Stimulated activated CD8-positive, alpha-beta memory T cell treated with anti-CD3 and anti-CD28 coated beads, Interleukin-12 subunit alpha, Interleukin-12 subunit beta, amount 100 ng/mL, for 4 hours (primary cell): Measurements from ENCODE around the gene TIAM2.
"Not testable (repeated sequence)": the region's sequence is repeated elsewhere in the genome, so short reads cannot be mapped to it uniquely, and the experiment has no call there.

Experiments
- DNase-seq: peaks from one replicate; pipeline ENCODE4 v3.0.0-alpha.2; 2020; ENCODE audit warnings: low read depth

TIAM2 gene

DNA sequence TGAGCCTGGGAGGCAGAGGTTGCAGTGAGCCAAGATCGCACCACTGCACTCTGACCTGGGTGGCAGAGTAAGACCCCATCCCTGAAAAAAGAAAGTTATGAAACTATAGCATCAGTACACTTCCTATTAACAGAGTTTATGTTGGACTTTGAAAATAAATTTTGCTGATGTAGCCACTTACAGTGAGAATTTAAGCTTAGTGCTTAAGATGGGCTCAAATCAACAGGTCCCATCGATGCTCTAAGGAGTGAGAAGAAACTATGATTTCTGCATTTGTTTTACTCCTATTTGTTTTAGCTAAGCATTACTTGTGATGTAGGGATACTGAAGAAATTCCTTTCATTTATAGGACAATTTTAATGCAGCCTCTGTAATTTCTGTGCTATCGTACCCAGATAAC is 175.4 kb downstream of the TIAM2 start:
- DNase-seq, result no peak

DNA sequence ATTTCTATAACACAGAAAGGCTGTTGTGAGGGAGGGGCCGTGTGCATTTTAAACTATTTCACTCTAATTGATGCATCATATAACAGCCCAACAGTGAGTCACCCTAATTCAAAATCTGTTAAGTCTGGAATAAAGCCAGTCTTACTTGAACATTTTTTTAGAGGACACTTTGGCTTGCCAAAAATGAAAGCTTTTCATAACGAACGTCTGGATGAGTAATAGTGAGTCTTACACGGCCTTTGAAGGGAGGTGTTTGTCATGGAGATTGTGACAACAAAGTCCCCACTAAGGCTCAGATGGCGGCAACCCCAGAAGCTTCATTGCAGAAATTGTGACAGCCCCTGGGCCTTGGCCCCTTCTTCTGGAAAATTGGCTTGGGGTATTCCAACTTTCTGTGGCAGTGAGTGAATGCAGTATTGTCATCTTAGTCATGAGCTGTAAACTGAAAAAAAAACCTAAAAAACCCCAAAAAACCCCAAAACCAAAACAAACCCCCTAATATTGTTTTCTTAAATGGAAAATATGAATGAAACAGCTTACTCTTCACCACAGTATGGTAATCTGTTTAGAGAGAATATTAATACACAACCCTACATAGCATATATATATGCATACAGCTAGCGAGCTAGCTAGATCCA is 176.1 kb downstream of the TIAM2 start:
- peak; percentile 52 for DNase-seq

DNA sequence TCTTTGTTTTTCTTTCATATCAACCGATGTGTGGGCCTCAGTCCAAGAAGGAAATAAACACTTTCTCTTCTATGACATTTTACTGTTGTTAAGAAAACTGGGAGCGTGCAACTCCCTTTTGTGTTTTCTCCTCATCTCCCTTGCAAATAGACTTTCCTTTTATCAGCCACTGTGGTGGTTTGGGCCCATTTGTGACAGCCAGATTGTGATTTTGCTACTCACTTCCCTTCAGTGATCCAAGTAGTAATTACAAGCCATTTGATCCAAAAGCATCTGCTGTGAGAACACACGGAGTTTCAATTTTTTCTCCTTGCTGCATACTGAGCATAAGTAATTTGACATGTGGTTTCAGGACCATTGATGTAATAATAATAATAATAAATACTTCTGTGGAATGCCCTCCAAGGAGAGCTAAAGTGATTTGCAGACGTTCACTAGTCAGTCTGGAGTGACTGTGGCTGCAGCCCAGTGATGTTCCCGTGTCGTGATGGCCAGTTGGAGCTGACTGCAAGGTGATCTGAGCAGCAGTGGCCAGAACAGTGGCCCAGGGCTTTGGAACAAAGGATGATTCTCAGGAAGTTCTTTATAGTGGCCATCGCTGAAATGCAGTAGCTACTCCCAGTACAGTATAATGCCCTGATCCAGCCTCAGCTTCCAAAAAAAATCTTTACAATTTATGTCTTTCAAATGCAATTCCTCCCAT is 176.8 kb downstream of the TIAM2 start:
- no peak for DNase-seq

DNA sequence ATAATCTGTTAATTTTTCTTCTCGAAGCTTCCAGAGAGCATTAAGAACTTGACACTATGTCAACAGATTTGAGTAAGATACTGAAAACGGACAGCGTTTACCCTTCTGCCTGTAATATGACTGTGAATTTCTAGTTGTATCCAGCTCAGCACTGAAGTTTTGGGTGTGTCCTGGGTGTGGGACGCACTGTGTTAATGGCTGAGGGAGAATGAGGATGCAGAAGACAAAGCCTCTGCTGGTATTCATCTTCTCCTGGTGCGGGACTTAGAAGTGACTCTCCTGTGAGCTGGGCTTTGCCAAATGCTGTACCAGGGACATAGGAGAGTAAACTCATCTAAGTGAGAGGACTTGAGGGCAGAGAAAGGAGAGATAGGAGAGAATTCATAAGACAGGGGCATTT is 178.4 kb downstream of the TIAM2 start:
- no peak for DNase-seq

DNA sequence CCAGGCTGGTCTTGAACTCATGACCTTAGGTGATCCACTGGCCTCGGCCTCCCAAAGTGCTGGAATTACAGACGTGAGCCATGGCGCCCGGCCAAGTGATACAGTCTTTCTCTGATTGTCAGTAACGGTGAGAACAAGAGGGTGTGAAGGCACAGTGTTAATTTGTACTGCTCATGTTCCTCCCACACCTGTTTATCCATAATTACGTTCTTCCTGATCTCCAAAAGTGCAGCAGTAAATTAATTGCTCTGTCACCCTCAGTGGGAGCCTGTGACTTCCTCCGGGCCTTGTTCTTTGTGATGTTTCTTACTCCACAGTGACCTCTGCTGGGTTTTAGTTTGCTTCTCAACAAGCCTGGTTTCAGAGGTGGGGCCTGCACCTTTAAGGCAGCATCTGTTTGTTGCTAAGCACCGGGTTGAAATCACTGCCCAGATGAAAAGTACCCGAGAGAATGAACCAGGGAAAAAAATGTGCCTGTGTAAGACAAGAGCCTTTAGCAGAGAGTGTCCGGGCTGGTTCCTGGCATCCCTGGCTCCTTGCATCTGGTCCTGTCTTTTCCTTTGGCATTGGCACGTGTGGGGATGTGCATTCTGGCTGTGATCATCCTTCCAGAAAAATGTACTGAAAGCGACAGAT is 179.6 kb downstream of the TIAM2 start:
- DNase-seq, result no peak

DNA sequence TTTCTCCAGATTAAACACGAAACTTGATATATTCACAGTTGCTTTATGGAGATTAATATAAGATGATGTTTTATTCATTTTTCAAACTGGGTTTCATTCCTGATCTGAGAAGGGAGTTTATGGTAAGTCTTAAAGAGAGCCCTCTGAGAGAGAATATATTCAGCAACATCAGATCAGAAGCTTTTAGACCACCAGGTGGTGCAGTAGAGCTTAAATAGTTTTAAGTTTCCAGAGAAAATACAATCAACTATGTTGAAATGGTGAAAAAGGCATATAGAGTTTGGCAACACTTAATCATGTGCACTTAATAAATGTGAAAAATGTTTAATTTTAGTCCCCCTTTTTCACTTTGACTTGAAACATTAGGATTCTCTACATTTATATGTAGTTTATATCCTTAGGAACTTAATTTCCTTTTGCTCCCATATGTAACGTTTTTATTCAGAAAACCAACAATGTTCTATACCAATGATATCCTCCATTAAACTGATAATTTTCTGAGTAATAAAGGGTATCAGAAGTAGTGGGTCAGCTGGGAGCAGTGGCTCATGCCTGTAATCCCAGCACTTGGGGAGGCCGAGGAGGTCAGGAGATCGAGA is 182.3 kb downstream of the TIAM2 start:
- no peak for DNase-seq

DNA sequence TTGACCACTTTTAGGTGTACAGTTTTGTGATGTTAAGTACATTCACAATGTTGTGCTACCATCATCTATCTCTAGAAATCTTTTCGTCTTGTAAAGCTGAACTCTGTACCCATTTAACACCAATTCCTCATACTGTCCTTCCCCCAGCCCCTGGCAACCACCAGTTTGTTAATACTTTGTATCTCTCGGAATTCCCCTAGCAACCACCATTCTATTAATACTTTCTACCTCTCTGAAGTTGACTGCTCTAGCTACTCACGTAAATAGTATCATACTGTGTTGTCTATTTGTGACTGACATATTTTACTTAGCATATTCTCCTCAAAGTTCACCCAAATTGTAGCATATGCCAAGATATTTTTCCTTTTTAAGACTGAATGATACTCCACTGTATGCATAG is 186.4 kb downstream of the TIAM2 start:
- DNase-seq, result no peak

DNA sequence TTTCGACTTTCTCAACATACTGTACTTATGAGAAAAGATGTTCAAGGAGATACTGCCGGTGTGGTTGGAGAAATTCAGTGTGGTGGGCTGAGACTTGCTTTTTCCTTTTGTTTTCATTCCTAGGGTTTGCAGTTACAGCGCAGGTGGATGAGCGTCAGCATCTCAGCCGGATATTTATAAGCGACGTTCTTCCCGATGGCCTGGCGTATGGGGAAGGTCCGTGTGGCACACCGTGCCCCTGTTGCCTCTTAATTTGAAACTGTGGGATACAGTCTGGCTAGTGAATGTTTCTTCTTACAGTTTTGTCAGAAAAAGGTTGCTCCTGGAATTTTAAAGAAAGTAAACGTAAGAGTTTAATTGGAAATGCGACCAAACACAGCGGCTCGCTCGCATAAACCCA is 187.0 kb downstream of the TIAM2 start:
- no peak for DNase-seq

DNA sequence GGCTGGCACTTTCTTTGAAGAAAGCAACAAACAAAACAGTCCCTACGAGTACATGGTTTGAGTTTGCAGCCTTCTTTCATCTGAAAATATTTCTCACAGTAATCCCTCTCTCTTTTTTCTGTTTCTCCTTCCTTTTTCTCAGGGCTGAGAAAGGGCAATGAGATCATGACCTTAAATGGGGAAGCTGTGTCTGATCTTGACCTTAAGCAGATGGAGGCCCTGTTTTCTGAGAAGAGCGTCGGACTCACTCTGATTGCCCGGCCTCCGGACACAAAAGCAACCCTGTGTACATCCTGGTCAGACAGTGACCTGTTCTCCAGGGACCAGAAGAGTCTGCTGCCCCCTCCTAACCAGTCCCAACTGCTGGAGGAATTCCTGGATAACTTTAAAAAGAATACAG is 188.0 kb downstream of the TIAM2 start:
- no peak for DNase-seq

DNA sequence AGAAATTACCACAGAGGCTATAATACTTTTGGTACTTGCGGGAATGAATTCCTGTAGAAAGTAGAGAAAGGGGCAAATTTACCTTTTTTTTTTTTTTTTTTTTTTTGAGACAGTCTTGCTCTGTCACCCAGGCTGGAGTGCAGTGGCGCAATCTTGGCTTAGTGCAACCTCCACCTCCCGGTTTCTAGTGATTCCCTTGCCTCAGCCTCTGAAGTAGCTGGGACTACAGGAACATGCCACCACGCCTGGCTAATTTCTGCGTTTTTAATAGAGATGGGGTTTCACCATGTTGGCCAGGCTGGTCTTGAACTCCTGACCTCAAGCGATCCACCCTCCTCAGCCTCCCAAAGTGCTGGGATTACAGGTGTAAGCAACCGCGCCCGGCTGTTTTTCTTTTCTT is 189.9 kb downstream of the TIAM2 start:
- not testable (repeated sequence) for DNase-seq

DNA sequence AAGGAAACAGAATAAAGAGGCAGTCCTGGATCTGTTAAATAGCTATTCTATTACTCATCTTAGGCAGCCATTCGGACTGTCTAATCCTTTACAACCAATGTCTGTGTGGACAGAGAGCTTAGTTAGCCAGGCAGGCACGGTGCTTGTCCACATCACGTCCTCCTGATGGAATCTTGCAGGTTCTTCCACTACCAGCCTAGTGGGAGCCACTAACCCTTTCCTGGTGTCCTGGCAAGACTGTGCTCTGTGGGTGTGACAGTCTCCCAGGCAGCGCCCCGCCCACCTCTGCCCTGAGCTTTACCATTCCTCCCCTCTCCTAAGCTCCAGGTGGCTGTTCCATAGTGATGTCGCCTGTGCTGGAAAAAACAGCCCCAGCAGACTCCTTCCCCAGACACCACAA is 190.4 kb downstream of the TIAM2 start:
- no peak for DNase-seq

DNA sequence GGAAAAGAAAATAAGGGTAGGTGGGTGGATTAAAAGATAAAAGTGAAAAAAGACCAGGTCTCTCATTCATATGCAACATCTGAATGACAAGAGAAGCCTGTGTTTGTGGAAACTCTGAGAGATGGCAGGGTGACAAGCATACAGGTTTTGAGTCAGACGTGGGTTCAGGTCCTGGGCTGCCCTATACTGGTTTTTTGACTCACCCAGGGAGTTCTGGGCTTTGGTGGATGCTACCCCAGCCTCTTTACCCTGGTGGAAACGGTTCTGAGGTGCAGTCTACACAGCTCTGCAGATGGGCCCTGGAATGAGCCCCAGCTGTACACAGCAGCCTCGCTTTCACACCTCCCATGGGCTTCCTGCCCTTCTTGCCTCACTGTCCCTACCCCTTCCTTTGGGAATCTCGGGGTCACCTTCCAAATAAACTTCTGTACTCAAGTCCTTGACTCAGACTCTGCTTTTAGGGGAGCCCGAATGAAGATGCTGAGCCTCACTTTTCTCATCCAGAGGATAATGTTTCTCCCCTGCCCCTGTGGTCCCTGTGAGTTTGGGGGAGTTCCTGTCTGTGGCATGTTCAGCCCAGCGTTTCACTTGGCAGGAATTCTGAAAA is 191.0 kb downstream of the TIAM2 start:
- no peak for DNase-seq

DNA sequence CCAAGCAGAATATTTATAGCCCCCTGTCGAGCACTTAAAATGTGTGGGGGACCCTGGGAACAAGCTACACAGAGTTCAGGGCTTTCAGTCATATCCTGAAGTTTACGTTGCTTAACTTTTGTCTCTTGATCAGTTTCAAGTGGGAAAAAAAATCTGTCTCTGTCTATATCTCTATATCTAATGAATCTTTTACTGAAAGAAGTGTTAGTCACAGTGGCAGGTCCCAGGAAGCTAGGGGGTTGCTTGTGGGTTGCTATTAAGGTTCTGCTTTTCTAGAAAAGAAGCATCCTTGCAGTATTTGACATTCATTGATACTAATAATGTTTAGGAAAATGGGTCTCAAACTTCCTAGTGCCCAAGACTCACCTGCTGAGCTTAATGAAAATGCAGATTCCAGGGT is 192.0 kb downstream of the TIAM2 start:
- no peak for DNase-seq

DNA sequence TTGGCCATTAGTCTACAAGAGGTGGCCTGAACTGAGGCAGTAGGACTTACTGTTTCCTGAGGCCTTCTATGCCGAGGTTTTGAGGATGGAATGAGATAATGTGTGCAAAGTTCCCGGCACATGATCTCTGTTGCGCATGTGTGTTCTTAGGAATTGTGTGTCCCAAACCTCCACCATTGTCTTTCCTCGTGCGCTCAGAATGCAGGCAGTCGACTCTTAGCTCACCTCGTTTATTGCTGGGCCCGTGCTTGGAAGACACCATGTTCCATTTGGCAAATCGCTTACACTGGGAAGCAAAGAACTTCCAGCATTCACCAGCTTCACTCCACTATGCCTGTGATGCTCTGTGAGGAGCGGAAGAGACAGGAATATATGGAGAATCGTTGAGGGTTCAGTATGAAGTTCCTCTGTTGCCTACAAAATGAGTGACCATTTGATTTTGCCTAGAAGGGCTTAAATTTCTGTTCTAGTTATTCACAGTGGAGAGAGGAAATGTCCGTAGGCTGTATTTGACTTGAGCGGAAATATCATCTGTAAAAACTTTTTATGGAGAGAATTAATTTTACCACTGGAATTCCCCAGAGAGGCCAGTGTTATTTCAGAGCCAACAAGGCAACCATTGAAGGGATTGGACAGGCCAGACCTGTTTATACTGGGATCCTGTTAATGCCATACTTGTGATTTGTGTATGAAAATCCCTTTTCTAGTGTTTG is 193.0 kb downstream of the TIAM2 start:
- DNase-seq, result no peak

DNA sequence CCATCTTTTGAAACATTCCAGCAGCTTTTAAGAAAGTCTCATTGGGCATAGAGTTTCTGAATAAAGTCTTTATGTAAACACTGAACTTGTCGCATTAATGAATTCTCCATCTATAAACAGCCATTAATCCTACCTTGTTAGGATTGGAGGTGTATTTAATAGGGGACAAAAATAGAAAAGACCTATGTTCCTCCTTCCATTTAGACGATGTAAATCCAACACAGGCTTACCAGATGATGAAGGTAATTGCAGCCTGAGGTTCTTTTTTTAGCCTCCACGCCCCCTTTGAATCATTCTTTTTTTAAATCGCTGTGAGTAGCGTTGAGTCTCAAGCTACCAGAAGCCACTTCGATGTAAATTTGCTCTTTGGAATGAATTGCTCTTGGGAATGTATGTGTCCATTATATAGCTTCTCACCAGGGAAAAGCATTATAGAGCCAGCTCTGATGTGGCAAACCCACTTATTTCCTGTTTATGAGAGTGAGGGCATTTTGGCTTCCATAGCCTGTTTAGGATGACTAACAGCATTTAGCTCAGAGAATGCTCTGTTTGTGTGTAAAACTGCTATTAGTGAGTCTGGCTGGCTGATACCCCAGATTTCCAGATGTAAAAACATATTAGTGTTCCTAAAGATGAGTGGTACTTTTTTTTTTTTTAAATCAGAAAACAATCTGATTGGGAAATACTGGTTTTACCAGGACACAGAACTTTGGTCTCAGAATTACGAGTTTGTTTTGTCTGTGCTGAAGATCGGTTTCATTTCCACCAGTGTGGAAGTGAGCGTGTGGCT is 193.8 kb downstream of the TIAM2 start:
- DNase-seq, result no peak

DNA sequence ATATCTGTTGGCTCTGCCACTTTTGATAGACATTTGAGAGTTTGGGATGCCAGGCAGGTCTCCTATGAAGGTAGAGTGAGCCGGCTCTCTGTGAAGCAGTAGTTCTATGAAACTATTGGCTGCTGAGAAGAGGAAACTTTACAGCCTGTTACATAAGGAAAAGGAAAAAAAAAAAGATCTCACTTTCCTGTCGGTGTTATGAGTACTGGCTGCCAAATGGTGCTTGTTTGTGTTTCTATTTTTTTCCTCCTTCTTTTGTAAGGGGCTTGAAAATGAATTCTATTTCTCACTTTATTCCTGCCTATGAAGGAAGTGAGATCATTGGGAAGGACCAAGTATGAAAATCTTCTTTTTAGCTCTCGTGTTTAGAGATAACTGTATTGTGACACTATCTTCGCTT is 195.6 kb downstream of the TIAM2 start:
- DNase-seq, result no peak

DNA sequence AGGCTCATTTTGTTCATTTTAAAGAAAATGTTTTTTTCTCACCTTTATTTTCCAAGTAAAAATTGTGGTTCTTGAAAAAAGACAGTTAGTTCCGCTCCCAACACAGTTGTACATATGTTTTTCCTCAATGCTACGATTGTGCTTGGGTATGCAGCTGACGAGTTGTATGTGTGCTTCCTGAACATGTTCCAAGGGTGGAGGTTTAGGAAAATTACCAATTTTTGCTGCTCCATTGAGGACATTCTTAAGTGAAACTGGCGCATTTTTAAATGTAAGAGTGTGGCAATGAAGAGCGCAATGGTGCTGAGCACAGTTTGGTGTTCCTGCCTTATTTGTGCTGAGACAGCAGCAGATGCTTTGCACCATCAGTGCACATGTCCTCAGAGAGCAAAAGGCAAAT is 198.4 kb downstream of the TIAM2 start:
- no peak for DNase-seq

DNA sequence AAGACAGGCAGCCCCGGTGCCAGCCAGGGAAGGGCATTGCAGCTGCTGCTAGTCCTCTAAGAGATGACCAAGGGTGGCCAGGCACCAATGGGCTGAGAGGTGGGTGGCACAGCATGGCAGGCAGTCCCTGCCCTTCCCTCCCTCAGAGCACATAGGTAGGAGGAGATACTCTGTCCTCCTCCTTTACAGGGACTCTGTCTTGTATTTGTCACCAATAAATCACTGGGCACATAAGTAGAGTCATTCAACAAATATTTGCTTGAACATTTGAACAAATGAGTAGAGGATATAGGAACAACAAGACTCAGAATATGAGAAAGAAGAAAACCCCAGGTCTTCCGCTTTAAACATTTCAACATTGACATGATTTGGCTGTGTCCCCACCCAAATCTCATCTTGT is 199.3 kb downstream of the TIAM2 start:
- DNase-seq, result no peak

DNA sequence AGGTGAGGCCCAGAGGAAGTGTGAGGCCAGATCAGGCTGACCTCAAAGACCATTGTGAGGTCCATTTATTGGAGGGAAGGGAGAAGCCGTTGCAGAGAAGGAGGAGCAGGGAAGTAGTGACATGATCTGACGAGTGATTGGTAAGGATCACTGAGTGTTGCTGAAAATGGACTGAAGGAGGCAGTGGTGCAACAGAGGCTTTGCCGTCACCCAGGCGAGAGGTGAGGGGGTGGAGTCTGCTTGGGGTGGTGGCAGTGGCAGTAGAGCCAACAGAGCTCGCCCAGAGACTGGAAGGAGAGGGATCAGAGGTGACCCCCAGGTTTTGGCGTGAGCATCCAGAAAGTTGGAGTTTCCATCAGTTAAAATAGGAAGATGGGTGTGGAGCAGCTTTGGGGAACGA is 200.8 kb downstream of the TIAM2 start:
- no peak for DNase-seq

DNA sequence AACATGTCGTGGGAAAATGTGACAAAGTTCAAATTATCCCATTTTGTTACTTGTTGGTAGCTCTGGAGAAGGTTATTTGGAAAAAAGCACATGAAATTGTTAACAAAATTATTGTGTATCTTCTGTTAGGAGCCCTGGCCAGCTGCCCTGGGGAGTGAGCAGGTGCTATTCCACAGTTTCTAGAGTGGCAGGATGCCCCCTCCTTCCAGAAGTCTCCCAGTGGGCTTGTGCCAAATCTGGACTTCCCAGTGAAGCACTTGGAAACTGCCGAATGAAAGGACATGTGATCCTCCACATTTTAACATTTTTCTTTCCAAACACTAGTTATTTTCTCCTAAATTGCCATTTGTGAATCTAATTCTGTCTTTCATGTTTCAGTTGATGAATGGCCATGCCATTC is 201.8 kb downstream of the TIAM2 start:
- no peak for DNase-seq

DNA sequence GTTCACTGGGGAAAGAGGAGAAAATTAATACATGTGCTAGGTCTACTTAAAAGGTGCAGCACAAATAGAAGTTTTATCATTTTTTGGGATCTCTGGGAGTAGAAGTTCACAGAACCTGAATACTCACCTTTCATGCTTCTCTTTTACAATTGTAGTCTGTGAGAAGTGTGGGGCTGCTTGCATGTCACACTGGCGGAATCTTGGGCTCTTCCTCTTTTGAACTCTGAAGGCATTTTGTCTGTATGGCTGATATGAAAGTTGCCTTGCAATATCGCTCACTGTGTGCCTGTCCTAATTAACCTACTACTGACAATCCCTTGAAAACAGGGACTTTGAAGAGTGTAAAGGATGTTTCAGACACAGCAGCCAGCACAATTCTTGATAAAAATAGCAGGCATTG is 202.8 kb downstream of the TIAM2 start:
- no peak for DNase-seq
